Tibial nerve (tissue), 4 donors: ENCODE results near the gene NKTR. TPM values are rescaled to one million over a fixed set of nuclear protein-coding genes. Genes with fewer than 3 reads are reported as not detected.
"Not testable (repeated sequence)": the region's sequence is repeated elsewhere in the genome, so short reads cannot be mapped to it uniquely, and the experiment has no call there.

ENCODE experiments used
- DNase-seq, 2 donors: peaks; one replicate each; pipeline ENCODE4 v3.0.0-alpha.2; 2019; ENCODE audit warnings: low spot score in 2 of 2
- H3K27ac ChIP-seq, 4 donors: fragments of 200-600 bp; sonication (generic) in 3 of 4; one replicate each; pipeline ENCODE4 v1.5.1; 2017 to 2019; ENCODE audit warnings: mild to moderate bottlenecking in 1 of 4
- H3K27me3 ChIP-seq, 2 donors: fragments of 200-600 bp; sonication (generic) in 1 of 2; one replicate each; pipeline versions ENCODE4 v1.5.1 to v1.6.0; 2017 to 2019
- H3K36me3 ChIP-seq, 3 donors: fragments of 200-600 bp; sonication (generic); one replicate each; pipeline ENCODE4 v1.5.1; 2018 to 2019
- H3K4me1 ChIP-seq, 4 donors: fragments of 200-600 bp; sonication (generic) in 3 of 4; one replicate each; pipeline ENCODE4 v1.5.1; 2017 to 2019
- H3K4me3 ChIP-seq, 4 donors: fragments of 200-600 bp; sonication (generic) in 3 of 4; one replicate each; pipeline ENCODE4 v1.5.1; 2017 to 2019; ENCODE audit warnings: mild to moderate bottlenecking in 1 of 4, moderate library complexity in 1 of 4
- H3K9me3 ChIP-seq, 4 donors: fragments of 200-600 bp; sonication (generic) in 3 of 4; one replicate each; pipeline ENCODE4 v1.5.1; 2017 to 2019
- CTCF ChIP-seq, 5 experiments: fragments of 200-600 bp in 3 of 5; fragments of 450-650 bp in 2 of 5; sonication (generic) in 3 of 5; IDR thresholded peaks; one replicate each; pipeline ENCODE4 v1.5.1; 2016 to 2019; ENCODE audit warnings: antibody characterized with exemption in 5 of 5, mild to moderate bottlenecking in 3 of 5, moderate library complexity in 2 of 5
- EP300 ChIP-seq, 2 donors: sonication (generic); formaldehyde crosslinking; IDR thresholded peaks; one replicate each; pipeline ENCODE4 v1.6.1; 2017; ENCODE audit warnings: antibody characterized with exemption in 2 of 2, mild to moderate bottlenecking in 1 of 2
- POLR2A ChIP-seq, 2 donors: fragments of 450-650 bp; IDR thresholded peaks; one replicate each; pipeline ENCODE4 v1.6.1; 2017; ENCODE audit warnings: antibody characterized with exemption in 2 of 2, mild to moderate bottlenecking in 2 of 2, moderate library complexity in 2 of 2
- WGBS, 2 donors: methylation state at CpG; one replicate each; pipeline ENCODE4 v1.1.5; 2018; 5-methylcytosine and 5-hydroxymethylcytosine counted together
- total RNA-seq, 4 donors: library from RNA; depleted of rRNA; stranded (reverse); fragments of >200 nt; gene quantifications; one replicate each; pipeline ENCODE4 v1.1.0, GENCODE V29; 2016

The NKTR gene
- 100 to 1,000 TPM; 122 to 175 (median 146) TPM for total RNA-seq

GRCh38 chr3:42600111-42600957, at the start of gene NKTR:
Gene NKTR (plus strand): TSS chr3:42600686. CDS start chr3:42601007, 321 bp downstream.
- no peaks in the 10 kb centered on the region for H3K9me3 ChIP-seq
- H3K36me3 ChIP-seq = peaks cover 0 to 11% (median 0%) of the 10 kb centered on the region in 3 donors
- TF ChIP-seq EP300 (IDR thresholded peaks at IDR 0.05) = peak; percentile 19 to 91
- peak; percentile 28 to 82 for TF ChIP-seq POLR2A (IDR thresholded peaks at IDR 0.05)
- peak in 3 of 5 experiments; percentile 13 to 39 (median 27) for TF ChIP-seq CTCF (IDR thresholded peaks at IDR 0.05)
- peaks cover 3 to 25% (median 14%) of the 10 kb centered on the region in 4 donors for H3K4me1 ChIP-seq
- H3K27me3 ChIP-seq = no peaks in the 10 kb centered on the region
- 1% methylated on average over 22 to 31 of the region's 76 CpGs for WGBS, 2 donors
- peak within 1 kb of the TSS; percentile 67 to 97 (median 80) for H3K4me3 ChIP-seq
- H3K27ac ChIP-seq = peak within 1 kb of the TSS; percentile 95 to 98 (median 96)
- peak; percentile 96 to 99 for DNase-seq

- WGBS, 2 donors = 11 to 23% methylated on average over 1 of the region's 1 CpG
- Histone ChIP-seq H3K27ac (no peak overlapping the region), H3K36me3 (peaks cover 0 to 81% (median 7%) of the 10 kb centered on the region in 3 donors)
Measured at GRCh38 chr3:42552830-42553229, 47.7 kb upstream of the NKTR start.

DNA sequence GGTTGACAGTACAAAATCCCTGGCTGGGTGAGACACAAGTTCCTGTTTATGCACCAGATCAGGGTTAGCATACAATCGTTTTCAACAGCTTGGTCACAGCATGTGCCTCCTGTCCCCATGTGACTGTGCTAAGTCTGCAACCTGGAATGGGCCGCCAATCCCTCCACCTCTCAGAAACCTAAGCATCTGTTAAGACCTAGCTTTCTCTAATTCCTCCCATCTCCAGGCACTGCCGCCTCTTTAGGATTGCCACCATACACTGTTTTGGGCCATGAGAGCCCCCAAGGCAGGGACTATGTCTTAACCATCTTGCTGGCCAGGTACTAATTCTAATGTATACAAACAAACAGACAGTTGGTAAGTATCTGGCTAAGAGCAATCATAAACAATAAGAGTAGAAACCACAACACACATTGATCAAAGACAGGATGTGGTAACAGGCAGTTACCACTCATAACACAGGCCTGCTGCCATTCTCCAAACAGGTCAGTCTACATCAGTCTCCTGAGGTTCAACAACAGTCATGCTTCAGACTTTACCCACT, 44.3 kb upstream of the NKTR start:
- DNase-seq = no peak
- Histone ChIP-seq H3K4me1 (no peaks in the 10 kb centered on the region), H3K27me3 (no peaks in the 10 kb centered on the region), H3K4me3 (no peak overlapping the region), H3K36me3 (peaks cover 0 to 97% (median 7%) of the 10 kb centered on the region in 3 donors), H3K27ac (no peak overlapping the region), H3K9me3 (no peaks in the 10 kb centered on the region)
- no peak for TF ChIP-seq CTCF (IDR thresholded peaks at IDR 0.05)
- TF ChIP-seq POLR2A (IDR thresholded peaks at IDR 0.05) = no peak
- TF ChIP-seq EP300 (IDR thresholded peaks at IDR 0.05) = no peak
- WGBS, 2 donors = 77 to 81% methylated on average over 3 of the region's 3 CpGs

More at GRCh38 chr3:42552830-42553229, 47.7 kb upstream of the NKTR start:
- Histone ChIP-seq H3K27me3 (no peaks in the 10 kb centered on the region), H3K4me1 (no peaks in the 10 kb centered on the region), H3K9me3 (no peaks in the 10 kb centered on the region), H3K4me3 (no peak overlapping the region)
- TF ChIP-seq EP300 (IDR thresholded peaks at IDR 0.05) = no peak
- no peak for TF ChIP-seq POLR2A (IDR thresholded peaks at IDR 0.05)
- no peak for TF ChIP-seq CTCF (IDR thresholded peaks at IDR 0.05)
- DNase-seq = no peak

DNA sequence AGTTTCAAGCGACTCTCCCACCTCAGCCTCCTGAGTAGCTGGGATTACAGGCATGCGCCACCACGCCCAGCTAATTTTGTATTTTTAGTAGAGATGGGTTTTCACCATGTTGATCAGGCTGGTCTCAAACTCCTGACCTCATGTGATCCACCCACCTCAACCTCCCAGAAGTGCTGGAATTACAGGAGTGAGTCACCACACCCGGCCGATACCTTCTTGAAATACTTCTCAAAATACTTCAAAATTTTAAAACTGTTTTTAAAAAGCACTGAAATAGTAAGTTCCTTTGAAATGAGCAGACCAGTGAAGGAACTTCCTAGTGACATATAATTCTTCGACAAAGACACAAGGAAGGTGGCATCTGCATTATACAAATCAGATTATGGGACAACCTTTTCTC, 43.7 kb upstream of the NKTR start:
- H3K9me3 ChIP-seq, H3K4me1 ChIP-seq, H3K4me3 ChIP-seq, H3K27me3 ChIP-seq, H3K27ac ChIP-seq, DNase-seq: not testable (repeated sequence)
- WGBS, 2 donors = 94 to 97% methylated on average over 6 of the region's 6 CpGs
- peaks cover 0 to 92% (median 7%) of the 10 kb centered on the region in 3 donors for H3K36me3 ChIP-seq

- Histone ChIP-seq H3K27me3 (no peaks in the 10 kb centered on the region), H3K9me3 (no peaks in the 10 kb centered on the region), H3K4me3 (no peak overlapping the region), H3K27ac (no peak overlapping the region), H3K4me1 (peaks cover 0 to 2% (median 0%) of the 10 kb centered on the region in 4 donors), H3K36me3 (peaks cover 0 to 93% (median 6%) of the 10 kb centered on the region in 3 donors)
- DNase-seq = no peak
- TF ChIP-seq POLR2A (IDR thresholded peaks at IDR 0.05) (no peak), CTCF (IDR thresholded peaks at IDR 0.05) (peak in 1 of 5 experiments; percentile 5)
Measured at GRCh38 chr3:42557854-42558253, 42.6 kb upstream of the NKTR start.
